ENCODE measurements around the gene ETNPPL. TPM values are rescaled to one million over a fixed set of nuclear protein-coding genes. Genes with fewer than 3 reads are reported as not detected.

Gene ETNPPL
- total and polyA plus RNA-seq, 2 of the 13 experiments (the other 11 are each of a cell fraction or from before 2014, with no cell fraction given) = 1.4 to 6.0 TPM

- TF ChIP-seq ZNF138 (CRISPR knock-in tag; IDR thresholded peaks at IDR 0.05; ENCODE audit: low read depth) (no peak), RBFOX2 (IDR thresholded peaks at IDR 0.05; ENCODE audit: low read depth, low read length) (no peak), TFAP4 (IDR thresholded peaks at IDR 0.05; ENCODE audit: borderline replicate concordance, low read depth) (no peak), ZNF776 (CRISPR knock-in tag; IDR thresholded peaks at IDR 0.05) (no peak), AKAP8 (CRISPR knock-in tag; IDR thresholded peaks at IDR 0.05) (no peak)
Observed at GRCh38 chr4:108786351-108786750, 23.5 kb upstream of the ETNPPL start (continued).

GRCh38 chr4:108783665-108784463, 21.0 kb upstream of the ETNPPL start:
- H3K4me2 ChIP-seq (ENCODE audit: low read depth, low read length) = no peak overlapping the region
- no peaks in the 10 kb centered on the region for H3K36me3 ChIP-seq (replicated peaks in 1 of 2; ENCODE audit: control insufficient read depth in 1 of 2, insufficient read depth in 2 of 2, low read length in 2 of 2)
- H3K9ac ChIP-seq (ENCODE audit: insufficient read depth, low read depth, low read length) = no peak overlapping the region
- WGBS (ENCODE audit: low lambda C conversion rate) = under 1% methylated on average over 3 of the region's 3 CpGs
- DNase-seq (ENCODE audit: low spot score) (peak; percentile 12), ATAC-seq (no peak), FAIRE-seq (no peak)
- no peaks in the 10 kb centered on the region for H3K79me2 ChIP-seq (ENCODE audit: insufficient read depth, low read length)
- POLR2A ChIA-PET = no interaction called here
- H3K27ac ChIP-seq (ENCODE audit: extremely low read length, insufficient read depth, low read length) = no peak overlapping the region
- in situ Hi-C loops (cut with HindIII; ENCODE audit: extremely low pct_ligation_motif_present, low pct_unique_long_range_greater_than_20kb) (no loop called here), intact Hi-C loops (cut with micrococcal nuclease; ENCODE audit: unreplicated experiment) (loop anchor here (1.0 kb wide), 1 partner anchor 101 kb away; no protein-coding TSS in a partner anchor)
- H3K9me3 ChIP-seq (ENCODE audit: low read length) = no peaks in the 10 kb centered on the region
- H3K4me3 ChIP-seq (replicated peaks in 1 of 3; ENCODE audit: insufficient read depth in 1 of 3, low read depth in 2 of 3, low read length in 3 of 3) = no peak overlapping the region
- no TSS peak for BruUV-seq (replicated peaks)
- no peaks in the 10 kb centered on the region for H3K4me1 ChIP-seq (ENCODE audit: insufficient read depth, low read length)
- CTCF ChIA-PET (ENCODE audit: low intra/inter-chr PET ratio, low total read pairs) = interaction anchor here (1.3 kb wide), 1 partner anchor 100 kb away, joined by 4 read pairs; no protein-coding TSS in a partner anchor
- H2AFZ ChIP-seq (ENCODE audit: low read length) = no peak overlapping the region
- H4K20me1 ChIP-seq (ENCODE audit: insufficient read depth, low read length) = no peaks in the 10 kb centered on the region
- no peaks in the 10 kb centered on the region for H3K27me3 ChIP-seq (ENCODE audit: control insufficient read depth in 1 of 2, insufficient read depth in 2 of 2, low read length in 2 of 2)
- TF ChIP-seq PPARG (CRISPR knock-in tag; conservative IDR thresholded peaks at IDR 0.05) (peak; percentile 71), CEBPZ (IDR thresholded peaks at IDR 0.05; ENCODE audit: low read length) (no peak), TEF (CRISPR knock-in tag; IDR thresholded peaks at IDR 0.05) (no peak), FLYWCH1 (CRISPR knock-in tag; IDR thresholded peaks at IDR 0.05) (no peak), ZNF12 (CRISPR knock-in tag; IDR thresholded peaks at IDR 0.05) (no peak), MAZ (IDR thresholded peaks at IDR 0.05; ENCODE audit: borderline replicate concordance, low read depth, low read length) (no peak), MAZ (CRISPR knock-in tag; IDR thresholded peaks at IDR 0.05; ENCODE audit: low read depth) (no peak), PRDM10 (CRISPR knock-in tag; IDR thresholded peaks at IDR 0.05; ENCODE audit: low read depth) (no peak)

All from HepG2 (cell line).